M059J (cell line): ENCODE measurements around the gene CRTC2. TPM values are rescaled to one million over a fixed set of nuclear protein-coding genes. Genes with fewer than 3 reads are reported as not detected.
A peak's percentile ranks its signal among the peaks of the same experiment; 100 is the strongest.
"Not testable (repeated sequence)": the region's sequence is repeated elsewhere in the genome, so short reads cannot be mapped to it uniquely, and the experiment has no call there.

ENCODE experiments used
- DNase-seq: peaks from one replicate; pipeline ENCODE4 v3.0.0-alpha.2; 2012; ENCODE audit warnings: low read depth
- total RNA-seq: library from RNA; depleted of rRNA; stranded (reverse); fragments of >200 nt; shearing (Covaris generic); gene quantifications from 2 replicates; pipeline ENCODE4 v1.2.3, GENCODE V29; 2014

The CRTC2 gene
- total RNA-seq, 1 experiment from 2014 or later = 13.7 TPM

DNA sequence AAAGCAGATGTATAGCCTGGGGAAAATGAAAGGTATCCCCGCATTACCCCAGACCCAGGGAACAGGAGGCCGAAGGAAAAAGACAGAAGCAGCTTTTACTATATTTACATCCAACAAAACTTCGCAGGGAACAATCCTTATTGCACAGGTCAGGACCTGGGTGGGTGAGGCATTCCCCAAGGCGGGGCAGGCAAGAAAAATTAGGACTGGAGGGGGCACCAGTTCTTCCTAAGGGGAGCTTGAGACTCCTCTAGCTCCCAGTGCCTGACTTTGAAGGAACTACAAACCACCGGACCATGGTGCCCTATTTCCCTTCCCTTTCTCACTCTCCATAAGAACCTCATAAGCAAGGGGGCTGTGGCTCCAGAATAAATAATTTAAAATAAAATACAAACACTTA lies 29.0 kb downstream of the CRTC2 start:
- DNase-seq = no peak

DNA sequence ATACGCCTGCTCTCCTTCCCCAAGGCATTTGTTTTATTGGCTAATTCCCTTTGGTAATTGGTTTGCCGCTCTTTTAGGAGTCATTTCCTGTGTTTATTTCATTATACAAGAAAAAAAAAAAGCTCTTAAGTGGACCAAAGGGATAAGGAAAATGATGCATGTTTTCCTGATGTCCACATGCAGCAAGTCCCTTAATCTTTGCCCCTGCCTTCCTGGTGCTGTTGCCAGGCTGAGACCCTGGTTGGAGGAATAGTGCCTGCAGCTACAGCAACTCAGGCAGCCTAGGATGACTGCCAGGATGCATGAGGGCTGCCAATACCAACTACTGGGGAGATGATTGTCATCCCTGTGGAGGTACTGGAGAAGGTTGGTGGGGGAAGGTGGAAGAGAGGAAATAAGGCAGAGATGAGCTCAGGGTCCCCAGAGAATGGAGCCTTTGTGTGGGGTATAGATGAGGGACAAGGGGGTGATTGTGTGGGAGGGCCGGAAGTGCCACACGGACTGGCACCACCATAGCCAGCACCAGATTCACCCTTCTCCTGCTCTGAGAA lies 29.5 kb downstream of the CRTC2 start:
- peak; percentile 69 for DNase-seq

GRCh38 chr1:153928245-153928644 lies 30.2 kb downstream of the CRTC2 start:
- no peak for DNase-seq

DNA sequence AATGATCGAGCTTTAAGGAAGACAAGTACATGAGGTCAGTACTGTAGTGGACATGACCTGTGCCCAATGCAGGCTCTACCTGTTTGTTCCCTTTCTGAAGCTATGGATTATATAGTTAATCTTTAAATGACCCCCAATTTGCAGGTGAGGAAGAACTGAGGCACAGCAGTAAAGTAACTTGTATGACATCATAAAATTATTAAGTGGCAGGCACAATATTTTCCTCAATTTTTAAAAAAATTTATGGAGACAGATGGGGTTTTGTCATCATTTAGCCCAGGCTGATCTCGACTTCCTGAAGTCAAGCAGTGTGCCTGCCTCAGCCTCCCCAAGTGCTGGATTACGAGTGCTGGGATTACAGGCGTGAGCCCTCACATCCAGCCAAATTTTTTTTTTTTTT lies 32.0 kb downstream of the CRTC2 start:
- no peak for DNase-seq

- DNase-seq = peak; percentile 100
Observed at GRCh38 chr1:153922972-153923925, 35.2 kb downstream of the CRTC2 start, which contains the start of gene GATAD2B. Gene GATAD2B (minus strand): TSS chr1:153922972. CDS start chr1:153828347, 94,625 bp downstream.

- DNase-seq = peak; percentile 26
Observed at GRCh38 chr1:153922076-153922971, 36.1 kb downstream of the CRTC2 start.

- no peak for DNase-seq
Observed at GRCh38 chr1:153921803-153922075, 36.7 kb downstream of the CRTC2 start.

DNA sequence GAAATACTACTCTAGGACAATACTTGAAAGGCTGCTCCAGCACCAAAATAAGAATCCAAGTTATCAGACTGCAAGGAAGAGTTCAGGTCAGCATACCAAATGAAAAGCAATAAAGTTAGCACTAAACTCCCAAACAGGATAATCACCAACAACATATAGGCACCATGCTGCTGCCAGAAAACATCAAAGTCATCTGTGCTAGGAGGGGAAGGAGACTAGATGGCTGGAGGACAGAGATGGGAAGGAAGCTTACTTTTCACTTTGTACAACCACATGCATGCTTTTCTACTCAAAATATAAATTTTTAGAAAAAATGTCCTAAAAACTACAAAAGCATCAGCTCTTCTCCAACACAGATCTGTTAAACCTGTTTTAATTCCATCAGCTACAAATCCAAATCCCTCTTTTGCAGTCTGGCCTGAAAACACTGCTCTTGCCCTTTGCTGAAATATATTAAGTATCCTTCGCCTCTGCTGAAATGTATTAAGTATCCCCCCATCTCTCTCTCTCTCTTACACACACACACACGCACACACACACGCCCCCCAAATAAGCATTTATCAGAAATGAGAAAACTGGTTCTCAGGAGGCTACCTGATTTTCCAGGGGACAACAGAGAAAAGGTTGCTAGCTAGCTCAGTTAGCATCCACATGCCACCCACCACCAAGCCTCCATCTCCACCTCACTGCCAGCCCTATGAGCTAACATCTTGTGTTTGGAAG lies 37.2 kb downstream of the CRTC2 start:
- DNase-seq = no peak

GRCh38 chr1:153919876-153920852 lies 38.2 kb downstream of the CRTC2 start:
- DNase-seq = peak; percentile 58

GRCh38 chr1:153916297-153916696 lies 42.1 kb downstream of the CRTC2 start:
- no peak for DNase-seq

- no peak for DNase-seq
Observed at GRCh38 chr1:153912349-153912748, 46.1 kb downstream of the CRTC2 start.

DNA sequence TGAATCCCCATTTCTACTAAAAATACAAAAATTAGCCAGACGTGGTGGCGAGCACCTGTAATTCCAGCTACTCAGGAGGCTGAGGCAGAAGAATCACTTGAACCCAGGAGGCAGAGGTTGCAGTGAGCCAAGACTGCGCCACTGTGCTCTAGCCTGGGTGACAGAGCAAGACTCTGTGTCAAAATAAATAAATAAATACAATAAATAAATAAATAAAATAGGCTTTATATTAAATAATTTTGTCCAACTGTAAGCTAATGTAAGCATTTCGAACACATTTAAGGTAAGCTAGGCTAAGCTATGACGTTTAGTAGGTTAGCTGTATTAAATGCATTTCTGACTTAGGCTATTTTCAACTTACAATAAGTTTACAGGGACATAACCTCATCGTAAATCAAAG lies 47.9 kb downstream of the CRTC2 start:
- DNase-seq = not testable (repeated sequence)

- DNase-seq = no peak
Observed at GRCh38 chr1:153908071-153908470, 50.3 kb downstream of the CRTC2 start.

DNA sequence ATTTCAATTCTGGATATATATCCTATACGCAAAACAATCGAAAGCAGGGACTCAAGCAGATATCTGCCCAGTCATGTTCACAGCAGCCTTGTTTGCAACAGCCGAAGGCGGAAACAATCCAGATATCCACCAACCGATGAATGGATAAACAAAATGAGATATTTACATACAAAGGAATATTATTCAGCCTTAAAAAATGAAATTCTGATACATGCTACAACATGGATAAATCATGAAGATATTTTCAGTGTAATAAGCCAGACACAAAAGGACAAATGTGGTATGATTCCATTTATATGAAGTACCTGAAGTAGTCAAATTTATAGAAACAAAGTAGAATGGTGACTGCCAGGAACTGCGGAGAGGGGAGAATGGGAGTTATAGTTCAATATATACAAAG lies 51.3 kb downstream of the CRTC2 start:
- no peak for DNase-seq

GRCh38 chr1:153906396-153906795 lies 52.0 kb downstream of the CRTC2 start:
- DNase-seq = no peak

GRCh38 chr1:153905908-153906307 lies 52.5 kb downstream of the CRTC2 start:
- DNase-seq = not testable (repeated sequence)

DNA sequence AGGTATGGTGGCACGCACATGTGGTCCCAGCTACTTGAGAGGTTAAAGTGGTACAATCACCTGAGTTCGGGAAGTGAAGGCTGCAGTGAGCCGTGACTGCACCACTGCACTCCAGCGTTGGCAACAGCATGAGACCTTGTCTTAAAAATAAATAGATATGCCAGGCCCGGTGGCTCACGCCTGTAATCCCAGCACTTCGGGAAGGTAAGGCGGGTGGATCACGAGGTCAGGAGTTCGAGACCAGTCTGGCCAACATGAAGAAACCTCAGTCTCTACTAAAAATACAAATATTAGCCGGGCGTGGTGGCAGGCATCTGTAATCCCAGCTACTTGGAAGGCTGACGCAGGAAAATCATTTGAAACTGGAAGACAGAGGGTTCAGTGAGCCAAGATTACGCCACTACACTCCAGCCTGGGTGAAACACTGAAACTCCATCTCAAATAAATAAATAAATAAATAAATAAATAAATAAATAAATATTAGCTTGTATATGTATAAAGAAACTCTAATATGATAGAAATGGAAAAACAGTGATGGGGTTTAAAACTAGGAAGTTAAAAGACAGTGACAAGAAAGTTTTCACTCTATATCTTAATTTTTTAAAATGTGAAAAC lies 54.5 kb downstream of the CRTC2 start:
- DNase-seq = no peak

DNA sequence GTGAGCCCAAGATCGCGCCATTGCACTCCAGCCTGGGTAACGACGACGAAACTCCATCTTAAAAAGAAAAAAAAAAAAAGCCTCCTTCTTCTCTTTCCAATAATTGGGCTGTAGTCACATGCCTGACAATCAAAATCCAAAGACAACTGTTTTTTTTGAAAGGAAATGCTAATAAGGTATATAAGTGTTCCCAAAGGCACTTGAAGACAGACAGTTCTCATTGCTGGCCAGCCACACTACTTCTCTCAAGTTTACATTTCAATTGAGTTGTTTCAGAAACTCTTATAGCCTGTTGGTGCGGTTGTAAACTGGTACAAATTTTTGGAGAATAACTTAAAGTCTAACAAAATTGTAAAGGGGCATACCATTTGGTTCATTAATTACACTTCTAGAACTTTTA lies 58.9 kb downstream of the CRTC2 start:
- DNase-seq = no peak
